HPDE6-E6E7 (cell line): ENCODE results near the gene TSPO.

Experiments
- DNase-seq: peaks from one replicate; pipeline ENCODE4 v3.0.0; 2011; ENCODE audit warnings: missing footprints; ENCODE audit errors: extremely low spot score

TSPO gene

DNA sequence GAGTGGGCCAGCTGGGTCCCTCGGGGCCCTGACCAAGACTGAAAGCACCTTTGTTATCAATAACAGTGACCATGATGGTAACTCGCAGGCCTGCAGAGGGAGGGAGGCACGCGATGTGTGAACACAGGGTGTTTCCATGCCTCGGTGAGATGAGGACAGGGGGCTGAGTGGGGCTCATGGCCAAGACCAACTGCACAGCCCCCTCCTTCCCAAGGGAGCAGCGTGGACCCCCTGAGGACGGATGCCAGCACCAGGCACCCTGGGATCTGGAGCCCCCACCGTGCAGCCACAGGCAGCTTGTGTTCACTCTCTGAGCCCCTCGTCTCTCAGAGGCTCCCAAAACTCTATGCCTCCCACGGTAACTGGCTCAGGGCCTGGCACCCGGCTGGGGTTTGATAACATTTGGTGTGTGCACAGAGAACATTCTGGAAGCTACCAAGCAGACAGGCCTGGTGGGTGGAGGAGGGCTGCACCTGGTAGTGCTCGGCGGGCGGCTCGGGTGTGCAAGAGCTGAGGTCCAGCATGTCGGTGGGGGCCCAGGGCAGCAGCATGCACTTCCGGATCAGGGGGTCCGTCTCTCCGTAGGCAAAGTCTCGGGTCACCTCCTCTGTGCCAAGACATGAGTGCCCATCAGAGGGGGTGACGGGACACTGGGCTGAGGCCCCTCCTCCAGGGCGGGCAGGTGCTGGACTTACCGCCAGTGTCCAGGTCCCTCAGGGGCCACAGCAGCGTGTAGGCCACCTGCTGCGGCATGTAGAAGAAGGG is 28.0 kb downstream of the TSPO start:
- DNase-seq, result no peak

DNA sequence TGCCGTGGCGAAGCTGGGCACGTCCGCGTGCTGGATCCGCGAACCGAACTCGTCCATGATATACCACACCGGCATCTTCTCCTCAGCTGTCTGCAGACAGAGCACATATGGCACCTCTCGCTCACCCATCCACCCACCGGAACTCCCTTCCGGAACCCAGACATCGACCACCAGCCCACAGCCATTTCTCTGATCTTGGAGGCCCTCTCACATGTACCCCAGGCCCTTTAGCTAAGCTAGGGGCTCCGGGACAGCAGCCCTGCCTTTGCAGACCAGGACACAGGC is 28.5 kb downstream of the TSPO start:
- no peak for DNase-seq

DNA sequence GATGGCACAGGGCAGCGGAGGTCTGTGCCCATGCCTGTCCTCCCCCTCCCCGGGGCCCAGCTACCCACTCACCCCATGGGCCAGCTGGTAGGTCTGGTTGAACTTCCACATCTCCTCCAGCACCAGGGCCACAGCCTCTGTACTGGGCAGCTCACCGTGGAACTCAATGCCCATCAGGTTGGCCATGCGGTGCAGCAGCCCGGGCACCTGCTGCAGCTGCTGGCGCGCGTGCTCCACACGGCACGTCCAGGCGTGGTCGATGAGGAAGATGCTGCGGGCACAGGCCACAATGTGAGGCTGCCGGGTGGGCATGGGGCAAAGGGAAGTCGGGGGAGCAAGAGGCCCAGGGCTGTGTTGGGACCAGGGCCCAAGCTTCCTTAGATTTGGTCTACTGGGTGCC is 29.3 kb downstream of the TSPO start:
- no peak for DNase-seq

DNA sequence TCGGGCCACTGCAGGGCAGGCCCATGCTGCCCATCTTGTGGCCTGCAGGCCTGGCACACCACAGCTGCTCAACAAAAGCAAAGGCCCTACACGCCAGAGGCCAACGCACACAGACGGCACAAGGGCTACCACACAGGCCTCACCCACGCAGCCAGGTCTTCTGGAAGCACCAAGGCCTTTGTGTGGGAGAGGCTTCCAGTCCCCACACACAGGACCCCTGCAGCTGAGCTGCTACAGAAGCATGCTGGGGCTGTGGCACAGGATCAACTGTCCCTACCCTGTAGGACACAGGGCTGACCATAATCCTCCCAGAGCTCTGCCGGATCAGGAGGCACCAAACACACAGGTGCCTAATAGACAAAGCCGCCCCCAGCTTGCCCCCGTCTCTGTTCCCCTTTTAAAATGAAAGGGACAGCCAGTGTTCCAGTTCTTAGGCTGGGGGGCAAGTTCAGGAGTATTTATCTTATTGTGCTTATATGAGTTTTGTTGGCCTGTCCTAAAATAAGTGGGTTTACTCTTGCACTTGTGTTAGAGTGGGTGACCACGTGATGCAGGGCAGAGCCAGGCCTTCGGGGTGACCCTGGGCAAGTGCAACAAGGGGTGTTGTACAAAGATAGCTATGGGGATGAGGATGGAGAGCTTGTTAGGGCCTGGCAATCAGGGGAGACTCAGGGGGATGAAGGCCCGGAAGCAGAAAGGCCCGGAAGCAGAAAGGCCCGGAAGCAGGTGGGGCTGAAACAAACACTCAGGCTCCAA is 30.1 kb downstream of the TSPO start:
- no peak for DNase-seq

GRCh38 chr22:43182118-43182517 is 30.8 kb downstream of the TSPO start:
- no peak for DNase-seq

DNA sequence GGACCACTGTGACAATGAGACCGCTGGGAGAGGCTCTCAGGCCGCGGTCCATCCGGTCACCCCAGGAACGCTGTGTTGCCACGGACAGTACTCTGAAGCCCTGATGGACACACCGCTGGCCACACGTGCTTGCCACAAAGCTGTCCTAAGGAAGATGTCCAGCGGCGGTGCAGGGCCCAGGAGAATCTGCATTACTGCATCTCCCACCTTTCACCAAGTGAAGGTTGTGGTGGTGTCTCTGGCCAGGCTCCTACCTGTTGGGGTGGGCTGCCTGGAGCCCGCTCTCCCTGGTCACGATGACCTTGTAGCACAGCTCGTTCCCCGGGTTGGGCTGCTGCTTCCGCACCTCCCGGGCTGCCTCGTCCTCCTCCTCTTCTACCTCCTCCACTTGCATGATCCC is 31.4 kb downstream of the TSPO start:
- no peak for DNase-seq

GRCh38 chr22:43183496-43184277 is 32.3 kb downstream of the TSPO start:
- DNase-seq, result no peak

GRCh38 chr22:43185860-43186261 is 34.5 kb downstream of the TSPO start:
- no peak for DNase-seq

- no peak for DNase-seq
These were observed 35.2 kb downstream of the TSPO start, which contains the start of gene TTLL12 for GRCh38 chr22:43186272-43187170. Gene TTLL12 (minus strand): TSS chr22:43187134. CDS start chr22:43187069, 65 bp downstream.

GRCh38 chr22:43187171-43188099 is 36.1 kb downstream of the TSPO start:
- DNase-seq, result peak; percentile 93

DNA sequence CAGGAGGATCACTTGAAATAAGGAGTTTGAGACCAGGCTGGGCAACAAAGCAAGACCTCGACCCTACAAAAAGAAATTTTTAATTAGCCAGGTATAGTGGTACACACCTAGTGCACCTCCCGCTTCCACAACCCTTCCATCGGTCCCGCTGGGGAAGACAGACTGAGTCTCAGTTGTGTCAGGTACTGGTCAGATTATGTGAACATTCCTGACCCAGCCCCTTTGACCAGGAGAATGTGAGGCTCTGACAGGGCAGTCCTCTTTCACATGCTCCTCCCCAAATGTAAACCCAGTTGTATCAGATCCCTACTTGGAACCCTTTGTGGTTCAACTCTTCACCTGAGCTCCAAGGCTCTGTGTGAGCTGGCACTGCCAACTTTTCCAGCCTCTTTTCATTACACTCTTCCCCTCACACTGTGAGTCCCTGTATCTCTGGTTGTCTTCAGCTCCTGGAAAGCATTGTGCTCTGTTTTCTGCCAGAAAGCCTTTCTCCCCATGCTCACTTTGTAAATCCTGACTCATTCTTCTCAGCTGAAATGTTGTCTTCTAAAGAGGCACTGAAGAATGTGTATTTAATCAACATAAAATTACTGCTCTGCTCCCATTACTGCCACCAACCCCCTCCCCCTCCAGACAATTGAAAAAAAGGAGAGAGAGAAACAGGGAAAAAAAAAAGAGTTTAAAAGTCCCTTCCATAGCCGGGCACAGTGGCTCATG is 37.6 kb downstream of the TSPO start:
- no peak for DNase-seq

DNA sequence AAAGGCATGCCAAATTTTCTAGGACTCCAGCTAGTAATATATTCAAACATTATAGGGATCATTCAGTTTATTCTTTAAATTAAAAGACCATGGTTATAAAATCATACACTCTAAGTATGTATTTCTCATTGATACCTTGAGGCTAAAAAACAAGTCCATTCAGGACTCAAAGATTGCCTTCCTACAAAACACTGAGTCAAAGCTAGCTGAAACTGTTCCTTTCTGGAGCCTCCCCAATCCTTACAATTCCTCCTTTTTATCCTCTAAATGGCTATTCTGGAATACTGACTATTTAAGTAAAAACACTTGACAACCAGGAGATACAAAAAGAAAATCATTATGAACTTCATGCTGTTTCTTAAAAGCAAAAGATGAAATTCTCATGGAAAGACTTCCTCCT is 40.5 kb downstream of the TSPO start:
- no peak for DNase-seq

- no peak for DNase-seq
These were observed 46.0 kb downstream of the TSPO start for GRCh38 chr22:43197271-43197941.

- no peak for DNase-seq
These were observed 46.8 kb downstream of the TSPO start for GRCh38 chr22:43198126-43198525.

DNA sequence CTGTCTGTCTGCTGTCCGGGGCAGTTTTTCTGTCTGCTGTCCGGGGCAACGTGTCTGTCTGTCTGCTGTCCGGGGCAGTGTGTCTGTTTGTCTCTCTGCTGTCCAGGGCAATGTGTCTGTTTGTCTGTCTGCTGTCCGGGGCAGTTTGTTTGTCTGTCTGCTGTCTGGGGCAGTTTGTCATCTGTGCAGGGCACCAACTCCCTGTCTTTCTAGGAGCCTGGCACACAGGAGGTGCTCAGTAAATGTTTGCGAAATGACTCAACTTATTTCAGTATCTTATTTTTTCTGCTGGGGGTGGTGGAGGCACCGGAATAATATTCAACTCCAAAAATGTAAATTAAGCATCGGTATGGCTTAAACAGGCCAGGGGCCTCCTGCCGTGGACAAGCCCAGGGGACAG is 47.6 kb downstream of the TSPO start:
- DNase-seq, result no peak

DNA sequence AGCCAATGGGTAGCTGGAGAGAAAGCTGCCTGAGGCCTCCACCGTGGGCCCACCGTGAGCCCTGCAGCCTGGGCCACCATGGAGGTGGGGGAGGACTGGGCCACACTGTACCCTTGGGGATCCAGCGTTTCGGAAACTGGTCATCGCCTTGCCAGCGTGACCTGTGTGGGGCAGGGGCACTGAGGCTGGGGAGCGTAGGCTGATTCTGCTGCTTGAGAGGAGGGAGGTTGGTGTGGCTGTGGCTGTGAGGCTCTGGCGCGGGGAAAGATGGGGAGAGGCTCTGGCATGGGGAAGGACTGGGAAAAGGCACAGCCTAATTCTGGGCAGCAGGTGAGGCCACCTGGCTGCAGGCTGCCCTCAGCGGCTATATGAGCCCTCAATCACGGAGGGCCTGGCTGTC is 48.2 kb downstream of the TSPO start:
- no peak for DNase-seq

- no peak for DNase-seq
These were observed 48.7 kb downstream of the TSPO start for GRCh38 chr22:43200031-43200430.

DNA sequence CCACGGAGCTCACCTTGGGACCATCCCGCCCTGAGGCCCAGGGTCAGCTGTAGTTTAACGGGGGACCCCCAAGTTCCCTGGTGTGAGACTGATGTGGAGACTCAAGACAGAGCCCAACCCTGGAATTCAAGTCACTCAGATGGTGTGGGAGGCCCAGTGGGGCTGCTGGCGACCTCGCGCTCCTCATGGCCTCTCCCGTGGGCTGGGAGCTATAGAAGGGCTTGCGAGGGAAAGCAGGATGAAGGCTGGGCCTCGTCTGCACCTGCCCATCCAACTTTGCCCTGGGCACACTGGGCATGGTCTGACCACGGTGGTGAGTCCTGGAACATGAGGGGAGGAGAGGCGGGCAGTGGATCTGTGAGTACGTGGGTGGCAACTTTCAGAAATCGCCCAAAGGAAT is 49.2 kb downstream of the TSPO start:
- DNase-seq, result no peak

GRCh38 chr22:43201486-43202219 is 50.3 kb downstream of the TSPO start:
- no peak for DNase-seq
